ENCODE results near the gene SHISA8. TPM values are rescaled to one million over a fixed set of nuclear protein-coding genes. Genes with fewer than 3 reads are reported as not detected.

Gene SHISA8
- total RNA-seq, 1 donor from 2014 or later = 1.2 TPM

DNA sequence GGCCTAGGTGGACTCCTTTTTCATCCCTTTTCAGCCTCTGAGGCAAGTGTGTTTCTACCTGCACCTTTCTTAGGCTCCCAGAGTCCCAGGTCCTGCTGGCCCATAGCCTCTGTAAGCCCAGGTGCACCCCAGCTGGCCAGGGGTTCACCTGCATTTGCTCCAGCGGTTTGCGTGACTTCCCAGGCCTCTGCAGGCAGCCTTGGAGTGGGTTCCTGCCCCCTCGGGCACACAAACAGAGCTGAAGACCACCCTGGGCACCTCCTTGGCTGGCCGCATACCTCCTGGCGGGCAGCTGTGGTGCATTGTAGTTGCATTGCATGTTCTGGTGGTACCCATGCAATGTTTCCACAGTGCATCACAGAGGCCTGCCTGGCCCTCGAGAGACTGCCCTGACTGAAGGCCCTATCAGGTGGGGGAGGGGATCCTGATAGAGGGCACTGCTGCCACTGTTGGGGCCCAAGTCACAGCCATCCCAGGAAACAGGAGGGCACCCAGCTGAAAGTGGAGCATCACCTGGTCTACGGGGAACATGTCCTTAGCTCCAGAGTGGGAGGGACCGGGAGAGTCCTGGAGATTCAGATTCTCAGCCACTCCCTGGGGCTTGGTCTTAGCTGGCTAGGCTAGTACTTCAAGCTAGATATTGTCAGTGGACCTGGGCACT is 14.1 kb downstream of the SHISA8 start:
- intact Hi-C loops (cut with micrococcal nuclease) = no loop called here

DNA sequence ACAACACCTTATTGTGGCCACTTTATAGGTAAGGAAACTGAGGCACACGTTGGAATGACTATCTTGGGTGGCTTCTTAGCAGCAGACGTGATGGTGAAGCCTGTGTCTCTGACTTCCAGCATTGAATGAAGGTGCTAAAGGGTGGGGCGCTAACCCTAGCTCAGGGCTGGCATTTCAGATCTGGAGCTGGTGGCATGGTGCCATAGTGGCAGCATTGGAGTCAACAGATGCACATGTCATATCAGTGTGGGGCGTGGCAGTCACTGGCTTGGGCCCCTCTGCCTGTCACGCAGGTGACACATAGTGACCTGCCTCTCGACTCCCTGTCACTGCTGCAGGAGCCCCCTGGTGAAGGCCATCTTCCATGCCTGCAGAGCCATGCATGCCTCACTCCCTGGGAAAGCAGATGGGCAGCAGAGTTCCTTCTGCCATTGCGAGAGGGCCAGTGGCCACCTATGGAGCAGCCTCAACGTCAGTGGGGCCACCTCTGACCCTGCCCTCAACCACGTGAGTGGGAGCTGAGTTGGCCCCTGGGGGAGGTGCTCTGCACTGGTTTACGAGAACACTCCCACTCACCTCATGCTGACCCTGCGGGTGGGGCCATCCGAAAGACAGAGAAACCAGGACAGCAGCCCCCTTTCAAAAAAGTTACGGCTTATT is 14.8 kb downstream of the SHISA8 start:
- intact Hi-C loops (cut with micrococcal nuclease) = no loop called here

DNA sequence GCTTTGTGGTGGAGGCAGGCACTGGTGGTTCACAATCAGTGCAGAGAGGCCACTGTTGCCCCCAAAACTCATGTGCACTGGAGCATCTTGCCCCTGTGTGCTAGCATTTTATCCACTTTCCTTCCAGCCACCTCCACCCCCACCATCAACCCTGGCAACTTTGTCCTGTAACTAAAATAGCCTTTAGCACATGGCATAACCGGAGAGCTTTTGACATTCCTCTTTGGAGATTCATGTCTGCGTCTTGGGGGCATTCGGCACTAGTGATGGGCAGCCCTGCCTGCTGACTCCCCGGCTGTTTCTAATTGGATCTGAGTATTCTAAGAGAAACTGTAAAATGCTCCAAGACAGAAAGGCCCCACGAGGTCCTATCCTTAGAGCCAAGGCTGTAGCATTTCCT is 15.8 kb downstream of the SHISA8 start:
- intact Hi-C loops (cut with micrococcal nuclease) = no loop called here

DNA sequence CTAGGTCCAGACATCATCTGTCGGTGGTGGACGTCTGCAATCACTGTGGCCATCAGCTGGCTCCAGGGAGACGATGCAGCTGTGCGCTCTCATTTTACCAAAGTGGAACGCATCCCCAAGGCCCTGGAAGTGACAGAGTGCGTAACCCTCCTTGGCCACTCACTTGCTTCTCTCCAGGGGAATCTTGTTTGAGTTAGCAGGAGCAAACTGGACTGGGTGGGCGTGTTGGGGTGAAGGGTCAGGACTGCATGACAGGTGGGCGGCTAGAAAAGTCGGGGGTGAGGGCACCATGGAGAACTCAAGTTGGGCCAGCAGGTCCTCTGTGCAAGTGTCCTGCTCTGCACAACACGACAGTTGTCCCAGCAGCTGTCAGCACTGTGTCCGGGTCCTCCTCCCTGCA is 16.2 kb downstream of the SHISA8 start:
- intact Hi-C loops (cut with micrococcal nuclease) = no loop called here

DNA sequence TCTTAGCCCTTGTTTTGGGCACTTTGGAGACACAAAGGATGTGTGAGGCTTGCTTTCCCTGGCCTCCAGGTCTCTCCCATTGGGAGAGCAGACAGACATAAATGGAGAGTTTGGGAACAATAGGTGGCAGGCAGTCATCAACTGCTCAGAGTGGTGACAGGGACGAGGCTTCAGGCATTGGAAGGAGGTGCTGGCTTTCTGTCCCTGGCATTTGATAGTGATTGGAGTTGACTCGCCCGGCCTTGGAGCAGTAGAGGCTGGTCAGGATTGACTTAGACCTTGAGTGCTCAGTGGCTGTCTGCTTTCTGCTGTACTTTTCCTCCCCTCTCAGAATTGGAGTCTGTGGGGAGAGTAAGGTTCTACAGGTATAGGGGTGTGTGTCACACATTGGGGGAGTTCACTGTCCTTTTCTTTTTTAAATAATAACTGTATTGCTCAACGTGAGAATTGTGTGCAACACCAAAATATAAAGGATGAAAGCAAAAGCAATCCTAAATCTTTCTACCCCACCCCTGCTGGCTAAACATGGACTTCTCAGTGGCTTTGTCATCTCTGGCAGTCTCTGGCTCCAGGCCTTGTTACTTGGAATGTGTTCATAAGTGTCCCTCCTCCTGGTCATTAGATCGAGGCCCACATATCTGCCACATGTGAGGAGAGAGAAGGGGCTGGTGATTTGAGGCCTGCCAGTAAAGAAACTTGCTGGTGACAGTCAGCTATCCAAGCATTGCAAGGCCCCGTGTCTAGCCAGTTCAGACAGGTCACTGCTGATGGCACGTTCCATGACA is 21.1 kb downstream of the SHISA8 start:
- intact Hi-C loops (cut with micrococcal nuclease) = no loop called here

DNA sequence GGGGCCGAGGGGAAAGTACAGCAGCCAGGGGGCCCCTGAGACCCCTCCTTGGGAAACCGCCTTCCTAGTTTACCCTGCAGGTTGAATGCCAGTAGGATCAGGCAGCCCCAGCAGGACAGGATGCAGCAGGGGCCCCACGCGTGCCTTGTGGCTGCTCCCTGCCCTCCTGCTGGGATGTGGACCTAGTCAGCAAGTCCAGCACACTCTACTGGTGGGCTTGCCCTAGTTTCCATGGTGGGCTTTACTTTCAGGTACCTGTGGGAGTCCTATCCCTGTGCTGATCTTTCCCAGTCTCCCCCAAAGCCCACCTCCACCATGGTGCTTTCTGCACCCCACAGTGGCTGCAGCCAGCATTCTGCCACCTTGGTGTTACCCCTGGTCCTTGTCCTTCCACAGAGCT is 22.2 kb downstream of the SHISA8 start:
- intact Hi-C loops (cut with micrococcal nuclease) = no loop called here

DNA sequence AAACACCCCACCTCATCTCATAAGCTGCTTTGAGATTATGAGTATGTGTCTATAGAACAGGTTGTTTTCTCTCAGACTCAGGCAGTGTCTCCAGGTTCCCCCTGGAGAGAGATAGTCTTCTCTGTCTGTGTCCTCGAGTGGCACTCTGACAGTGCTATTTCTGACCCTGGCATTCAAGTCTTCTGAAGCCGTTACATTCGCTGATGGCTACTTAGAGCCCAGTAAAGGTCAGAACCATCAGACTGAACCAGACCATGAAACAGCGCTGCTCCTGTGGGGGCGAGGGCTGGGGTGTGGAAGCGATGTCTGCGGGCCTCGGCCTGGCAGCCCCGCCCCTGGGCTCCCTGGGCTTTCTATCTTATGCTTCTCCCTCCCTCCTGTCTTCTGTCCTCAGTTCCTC is 23.5 kb downstream of the SHISA8 start:
- intact Hi-C loops (cut with micrococcal nuclease) = no loop called here

DNA sequence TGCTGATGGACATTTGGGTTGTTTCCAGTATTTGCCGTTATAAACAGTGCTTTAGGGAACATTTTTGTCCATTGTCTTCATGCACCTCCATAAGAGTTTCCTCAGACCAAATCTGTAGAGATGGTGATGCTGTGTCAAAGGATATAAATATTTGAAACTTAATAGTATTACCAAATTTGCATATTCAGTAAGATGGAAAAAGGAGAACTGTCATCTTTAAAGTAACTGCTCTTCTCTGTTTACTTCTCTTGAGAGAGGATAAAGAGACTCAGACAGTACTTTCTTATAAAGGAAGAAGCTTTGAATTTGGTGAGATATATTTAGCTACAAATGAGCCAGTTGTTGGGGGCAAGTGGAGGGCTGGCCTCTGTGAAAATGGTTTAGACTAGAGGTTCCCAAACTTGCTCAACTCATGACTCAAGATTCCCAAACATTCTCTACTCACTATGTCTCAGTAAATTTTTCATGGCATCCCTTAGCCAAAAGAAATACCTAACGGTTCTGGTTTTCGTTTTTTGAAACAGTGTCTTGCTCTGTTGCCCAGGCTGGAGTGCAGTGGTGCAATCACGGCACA is 26.2 kb downstream of the SHISA8 start:
- intact Hi-C loops (cut with micrococcal nuclease) = no loop called here

DNA sequence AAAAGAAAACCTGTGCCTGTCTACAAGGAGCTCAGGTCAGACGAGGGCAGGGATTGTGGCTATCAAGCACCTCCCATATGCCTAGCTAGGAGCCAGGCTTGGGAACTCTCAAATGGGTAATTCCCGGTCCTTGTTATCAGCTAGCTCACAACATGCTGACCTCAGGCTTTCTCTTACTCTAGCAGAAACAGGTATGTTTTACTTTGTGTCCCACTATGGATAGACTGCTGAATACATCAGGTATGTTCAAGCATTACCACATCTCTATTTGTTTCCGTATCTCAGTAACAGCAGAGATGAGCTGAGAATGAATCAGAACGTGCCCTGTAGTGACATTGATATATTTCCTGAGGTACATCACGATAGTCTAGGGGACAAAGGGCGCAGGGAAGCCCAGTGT is 29.4 kb downstream of the SHISA8 start:
- intact Hi-C loops (cut with micrococcal nuclease) = no loop called here

DNA sequence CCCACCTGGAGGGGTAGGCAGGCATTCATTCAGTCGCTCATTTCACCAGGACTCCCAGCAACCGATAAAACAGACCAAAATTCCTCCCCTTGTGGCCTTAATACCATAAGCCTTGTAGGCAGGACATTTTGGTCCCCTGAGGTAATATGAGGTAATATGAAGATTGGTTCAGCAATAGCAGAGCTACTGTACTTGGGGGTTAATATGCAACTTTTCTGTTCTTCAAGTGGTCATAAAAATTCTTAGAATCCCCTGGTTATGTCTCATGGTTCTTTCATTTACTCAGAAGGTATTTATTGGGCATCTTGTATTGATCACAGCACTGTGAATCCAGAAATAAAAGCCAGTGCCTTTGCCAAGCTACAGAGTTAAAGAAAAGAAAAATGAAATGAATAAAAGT is 29.8 kb downstream of the SHISA8 start:
- intact Hi-C loops (cut with micrococcal nuclease) = no loop called here

DNA sequence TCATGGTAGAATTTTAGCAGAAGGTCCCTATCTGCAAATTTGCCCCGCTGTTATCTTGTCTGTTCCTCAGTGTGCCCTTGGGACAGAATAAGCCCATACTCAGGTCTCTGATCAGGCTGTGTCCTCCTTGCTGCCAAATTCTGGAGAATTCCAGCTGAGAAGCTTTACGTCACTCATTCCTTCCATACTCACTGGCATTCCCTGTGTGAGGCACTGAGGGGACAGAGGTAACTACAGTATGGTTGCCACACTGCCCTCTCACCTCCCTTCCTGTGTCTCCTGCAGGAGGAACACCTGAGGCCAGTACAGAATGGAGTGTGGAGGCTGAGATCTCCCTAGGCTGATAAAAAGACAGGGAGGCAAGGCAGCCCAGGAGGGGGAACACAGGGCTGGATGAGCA is 31.5 kb downstream of the SHISA8 start:
- intact Hi-C loops (cut with micrococcal nuclease) = no loop called here

DNA sequence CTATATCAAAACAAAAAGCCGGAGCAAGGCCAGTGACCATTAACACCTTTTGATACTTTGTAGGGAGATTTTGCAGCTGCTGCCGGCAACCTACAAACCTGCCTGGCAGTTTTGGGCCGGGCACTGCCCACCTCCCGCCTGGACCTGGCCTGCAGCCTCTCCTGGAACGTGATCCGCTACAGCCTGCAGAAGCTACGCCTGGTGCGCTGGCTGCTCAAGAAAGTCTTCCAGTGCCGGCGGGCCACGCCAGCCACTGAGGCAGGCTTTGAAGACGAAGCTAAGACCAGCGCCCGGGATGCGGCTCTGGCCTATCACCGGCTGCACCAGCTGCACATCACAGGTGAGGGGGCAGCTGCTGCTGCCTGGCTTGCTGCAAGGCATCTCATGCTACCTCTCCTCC is 34.2 kb downstream of the SHISA8 start:
- intact Hi-C loops (cut with micrococcal nuclease) = no loop called here

DNA sequence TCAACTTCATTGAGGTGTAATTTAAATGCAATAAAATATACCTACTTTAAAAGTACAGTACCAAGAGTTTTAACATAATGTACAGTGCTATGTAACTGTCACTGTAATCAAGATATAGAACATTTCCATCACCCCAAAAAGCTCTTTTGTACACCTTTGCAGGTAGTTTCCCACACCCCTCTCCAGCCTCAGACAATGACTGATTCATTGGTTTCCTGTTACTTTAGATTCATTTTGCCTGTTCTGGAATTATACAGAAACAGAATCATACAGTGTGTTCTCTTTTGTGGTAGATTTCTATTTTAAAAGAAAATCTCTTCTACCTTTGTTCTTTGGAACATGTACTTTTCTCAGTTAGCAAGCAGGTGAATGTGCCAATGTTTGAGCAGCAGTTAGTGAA is 38.2 kb downstream of the SHISA8 start:
- intact Hi-C loops (cut with micrococcal nuclease) = no loop called here

DNA sequence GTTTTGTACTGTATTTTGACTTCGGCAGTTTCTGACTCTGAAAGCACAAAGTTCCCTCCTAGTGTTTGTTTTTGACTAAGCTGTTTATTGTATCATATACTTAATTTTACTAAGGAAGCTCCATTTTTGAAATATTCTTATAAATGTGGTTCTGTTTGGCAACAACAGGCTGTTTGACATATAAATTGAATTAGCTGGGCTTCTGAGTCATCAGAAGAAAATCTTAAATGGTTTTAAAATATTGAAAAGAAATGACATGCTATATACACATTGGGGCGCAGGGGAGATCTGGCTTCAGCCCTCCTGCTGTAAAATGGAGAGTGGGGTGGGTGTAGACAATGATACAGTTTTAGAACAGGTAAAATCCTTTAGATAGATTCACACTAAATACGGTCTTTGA is 38.6 kb downstream of the SHISA8 start:
- intact Hi-C loops (cut with micrococcal nuclease) = no loop called here

DNA sequence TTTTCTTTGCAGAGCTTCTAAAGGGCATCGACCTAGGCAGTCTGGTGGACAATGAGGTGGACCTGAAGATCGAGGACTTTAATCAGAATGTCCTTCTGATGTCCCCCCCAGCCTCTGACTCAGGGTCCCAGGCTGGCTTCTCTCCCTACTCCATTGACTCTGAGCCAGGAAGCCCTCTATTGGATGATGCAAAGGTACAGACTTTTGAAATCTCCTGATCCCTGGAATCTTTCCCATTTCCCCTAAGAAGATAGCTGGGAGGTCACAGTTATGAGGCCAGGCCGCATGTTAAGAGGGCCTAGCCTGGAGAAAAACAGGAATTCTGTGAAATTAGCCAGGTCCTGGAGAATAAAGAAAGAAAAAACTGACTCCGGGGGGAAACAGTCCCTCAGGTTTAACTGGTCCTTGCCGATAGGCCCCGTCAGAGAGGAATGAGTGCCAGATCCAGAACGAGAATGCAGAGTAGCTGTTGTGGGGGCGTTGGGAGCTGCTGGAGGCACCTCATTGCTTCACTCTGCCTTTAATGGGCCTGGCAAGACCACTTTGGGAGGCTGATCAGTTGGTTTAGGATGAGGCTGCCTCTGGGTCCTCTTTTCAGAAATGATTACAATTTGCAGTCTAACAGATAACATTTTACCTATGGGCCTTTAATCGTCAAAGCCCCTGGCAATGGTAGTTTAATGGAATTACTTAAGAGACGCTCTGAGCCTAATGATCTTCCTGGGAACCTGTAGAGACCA is 39.2 kb downstream of the SHISA8 start:
- intact Hi-C loops (cut with micrococcal nuclease) = no loop called here

DNA sequence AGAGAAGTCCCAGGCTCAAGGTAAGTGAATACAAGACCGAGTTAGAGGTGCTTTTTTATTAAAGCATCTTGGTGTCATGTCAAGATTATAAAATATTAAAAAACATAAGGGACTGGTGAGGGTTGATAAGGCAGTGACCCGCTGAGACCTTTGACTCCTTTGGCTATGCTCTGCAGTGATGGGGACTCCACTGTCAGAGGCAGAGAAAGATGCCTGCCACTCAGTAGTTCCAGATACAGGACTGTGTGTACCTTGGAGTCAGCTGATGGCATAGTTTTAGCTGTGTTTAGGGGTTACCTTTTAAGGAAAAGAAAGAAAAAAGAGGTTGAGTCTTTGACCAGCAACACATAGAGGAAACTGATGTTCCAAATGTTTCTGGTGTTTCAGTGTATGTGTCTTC is 40.8 kb downstream of the SHISA8 start:
- intact Hi-C loops (cut with micrococcal nuclease) = loop anchor here (5.0 kb wide), 1 partner anchor 42 kb away; the partner anchor contains the start of gene SREBF2

DNA sequence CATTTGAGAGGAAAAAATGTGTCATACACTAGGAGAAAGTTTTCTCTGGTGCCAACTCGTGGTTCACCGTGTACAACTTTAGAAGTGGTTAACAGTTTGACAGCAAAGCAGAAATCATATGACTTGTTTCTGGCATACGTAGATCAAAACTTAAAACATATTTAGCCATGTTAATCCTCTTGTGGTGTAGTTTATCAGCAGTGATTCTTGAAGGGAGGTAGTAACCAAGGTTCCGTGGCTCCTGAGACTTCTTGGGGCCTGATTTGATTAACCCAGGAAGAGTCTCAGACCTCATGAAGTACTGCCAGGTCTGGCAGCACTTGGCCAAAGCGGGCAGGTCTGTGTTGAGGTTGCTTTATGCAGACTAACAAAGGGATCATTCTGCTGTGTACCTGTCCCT is 41.5 kb downstream of the SHISA8 start:
- intact Hi-C loops (cut with micrococcal nuclease) = loop anchor here (1.0 to 5.0 kb wide), 4 partner anchors 11 to 67 kb away; partner anchors contain the start of gene SREBF2

DNA sequence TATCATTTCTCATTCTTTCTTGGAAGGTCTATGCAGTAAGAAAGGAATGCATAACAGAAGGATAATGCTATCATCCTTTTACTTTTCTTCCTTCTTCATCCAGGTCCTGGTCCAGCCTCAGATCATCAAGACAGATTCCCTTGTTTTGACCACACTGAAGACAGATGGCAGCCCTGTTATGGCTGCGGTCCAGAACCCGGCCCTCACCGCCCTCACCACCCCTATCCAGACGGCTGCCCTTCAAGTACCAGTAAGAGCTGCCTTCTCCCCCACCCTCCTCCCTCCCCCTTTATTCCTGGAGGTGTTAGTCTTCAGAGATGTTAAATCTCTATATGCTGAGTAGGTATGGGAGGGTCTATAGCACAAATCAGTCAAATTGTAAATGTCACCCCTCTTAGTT is 44.1 kb downstream of the SHISA8 start:
- intact Hi-C loops (cut with micrococcal nuclease) = loop anchor here (5.0 kb wide), 1 partner anchor 38 kb away; the partner anchor contains the start of gene SREBF2

DNA sequence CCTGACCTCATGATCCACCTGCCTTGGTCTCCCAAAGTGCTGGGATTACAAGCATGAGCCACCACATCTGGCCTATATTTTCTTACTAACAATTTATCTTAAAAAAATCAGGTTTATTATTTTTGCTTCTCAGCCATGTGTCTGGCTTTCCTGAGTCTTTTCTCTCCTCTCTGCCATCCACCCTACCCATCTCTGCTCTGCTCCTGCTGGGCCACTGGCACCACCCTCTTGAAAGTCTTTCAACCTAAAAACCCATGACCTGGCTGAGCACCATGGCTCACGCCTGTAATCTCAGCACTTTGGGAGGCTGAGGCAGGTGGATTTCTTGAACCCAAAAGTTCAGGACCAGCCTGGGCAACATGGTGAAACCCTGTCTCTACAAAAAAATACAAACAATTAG is 44.8 kb downstream of the SHISA8 start:
- intact Hi-C loops (cut with micrococcal nuclease) = loop anchor here (5.0 kb wide), 1 partner anchor 38 kb away; the partner anchor contains the start of gene SREBF2

DNA sequence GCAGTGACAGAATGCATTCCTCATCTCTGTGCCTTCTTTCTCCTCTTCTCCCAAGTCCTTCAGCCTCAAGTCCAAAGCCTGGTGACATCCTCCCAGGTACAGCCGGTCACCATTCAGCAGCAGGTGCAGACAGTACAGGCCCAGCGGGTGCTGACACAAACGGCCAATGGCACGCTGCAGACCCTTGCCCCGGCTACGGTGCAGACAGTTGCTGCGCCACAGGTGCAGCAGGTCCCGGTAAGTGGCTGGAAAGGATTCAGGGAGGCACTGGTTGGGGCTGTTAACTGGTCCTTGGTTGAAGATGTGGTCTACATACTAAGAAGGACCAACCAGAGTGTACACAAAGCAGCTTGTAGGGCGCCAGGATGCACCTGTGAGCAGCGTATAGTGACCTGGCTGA is 46.3 kb downstream of the SHISA8 start:
- intact Hi-C loops (cut with micrococcal nuclease) = no loop called here

DNA sequence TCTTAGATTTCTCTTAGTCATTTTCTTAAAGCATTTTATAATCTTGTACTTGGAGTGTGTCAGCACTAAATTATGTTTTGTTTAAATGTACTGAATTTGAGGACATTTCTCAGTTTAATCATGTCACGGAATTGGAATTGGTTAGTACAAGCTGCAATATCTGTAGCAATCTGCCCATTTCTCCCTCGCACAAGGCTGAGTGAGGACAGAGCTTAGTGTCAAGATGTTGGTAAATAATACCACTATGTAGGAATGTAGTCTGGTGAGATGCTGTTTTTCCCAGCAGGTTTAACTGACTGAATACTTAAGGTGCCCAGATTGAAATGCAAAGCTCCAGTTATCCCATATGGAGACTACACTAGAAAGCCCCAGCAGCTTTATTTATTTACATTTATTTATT is 51.4 kb downstream of the SHISA8 start:
- intact Hi-C loops (cut with micrococcal nuclease) = loop anchor here (2.0 kb wide), 1 partner anchor 45 kb away; no protein-coding TSS in a partner anchor

Measured in T-helper 1 cell treated with Interleukin-12 subunit alpha and Interleukin-12 subunit beta and Interleukin-4 antibody, amounts not matched to agents 30 ng/mL and 1 ng/mL, for 36 hours (primary cell).